Activated CD4-positive, alpha-beta T cell treated with anti-CD3 and anti-CD28 coated beads, Interleukin-2, amount 50 U/mL, for 16 hours (primary cell): ENCODE results near the gene ZNF141.
"Not testable (repeated sequence)": the region's sequence is repeated elsewhere in the genome, so short reads cannot be mapped to it uniquely, and the experiment has no call there.

ENCODE experiments used
- DNase-seq: peaks from one replicate; pipeline ENCODE4 v3.0.0-alpha.2; 2020

ZNF141 gene

GRCh38 chr4:337143-337931, at the start of gene ZNF141:
Gene ZNF141 (plus strand): TSS chr4:337814. CDS start chr4:337984, 170 bp downstream.
- peak; percentile 95 for DNase-seq

- DNase-seq = no peak
These were observed 48.7 kb upstream of the ZNF141 start for GRCh38 chr4:288891-289290.

DNA sequence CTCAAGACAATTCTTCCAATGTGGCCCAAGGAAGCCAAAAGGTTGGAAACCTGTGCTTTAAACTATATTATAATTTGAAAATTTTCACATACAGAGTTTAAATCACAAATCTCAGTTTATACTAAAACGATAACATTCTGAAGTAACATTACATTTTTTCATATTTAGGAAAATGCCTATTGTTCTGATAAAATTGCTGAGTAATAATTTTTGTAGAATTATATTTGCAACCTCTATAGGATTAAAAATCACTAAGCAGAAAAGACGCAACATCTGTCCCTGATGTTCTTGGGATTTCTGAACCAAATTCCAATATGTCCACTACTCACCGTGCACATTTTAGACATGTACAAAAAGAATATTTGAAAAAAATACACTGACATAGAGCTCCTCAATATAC, 42.9 kb upstream of the ZNF141 start:
- DNase-seq = no peak

- no peak for DNase-seq
These were observed 35.2 kb upstream of the ZNF141 start for GRCh38 chr4:302381-302780.

GRCh38 chr4:304516-304915, 33.1 kb upstream of the ZNF141 start:
- not testable (repeated sequence) for DNase-seq

GRCh38 chr4:304969-305680, 32.5 kb upstream of the ZNF141 start, which contains the start of gene ZNF732:
Gene ZNF732 (minus strand): TSS chr4:305474. CDS start chr4:305310, 164 bp downstream.
- DNase-seq = no peak

DNA sequence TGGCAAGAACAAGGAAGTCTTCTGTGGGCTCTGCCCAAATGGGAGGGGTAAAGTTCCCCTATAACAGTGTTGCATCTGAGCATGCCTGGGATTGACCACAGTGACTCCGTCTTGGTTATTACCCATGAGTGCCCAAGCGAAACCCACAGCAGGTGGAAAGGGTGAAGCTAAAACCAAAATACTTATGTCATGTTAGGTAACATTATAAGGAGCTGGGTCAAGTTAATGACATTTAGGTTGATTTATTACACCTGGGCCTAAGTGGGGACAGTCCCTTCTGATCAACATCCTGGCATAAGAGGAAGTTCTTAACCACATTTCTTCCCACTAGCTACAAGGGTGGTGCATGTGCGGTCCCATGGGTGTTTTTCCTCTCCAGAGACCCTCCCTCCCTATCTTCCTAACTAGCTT, 31.1 kb upstream of the ZNF141 start:
- DNase-seq = no peak

- no peak for DNase-seq
These were observed 27.8 kb upstream of the ZNF141 start for GRCh38 chr4:309807-310206.

- no peak for DNase-seq
These were observed 23.2 kb upstream of the ZNF141 start for GRCh38 chr4:314296-314903.

DNA sequence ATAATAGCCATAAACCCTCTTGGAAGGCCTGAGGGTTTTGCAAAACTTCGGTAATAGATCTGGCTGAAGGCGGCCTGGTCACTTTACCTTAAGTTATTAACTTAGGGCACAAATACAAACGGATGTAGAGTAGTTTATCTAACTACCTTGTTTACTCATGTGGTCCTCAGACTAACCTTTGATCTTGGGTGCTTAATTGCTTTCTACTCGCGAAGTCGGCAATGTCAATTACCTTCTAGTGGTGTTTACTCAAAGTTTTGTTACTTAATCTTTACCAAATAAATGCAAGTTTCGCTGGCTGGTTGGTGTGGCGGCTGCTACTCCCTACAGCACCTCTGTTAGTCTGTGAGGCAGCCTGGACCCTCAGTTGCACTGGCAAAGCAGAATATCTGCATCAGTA, 8.9 kb upstream of the ZNF141 start:
- DNase-seq = no peak

- DNase-seq = no peak
These were observed 2.1 kb upstream of the ZNF141 start for GRCh38 chr4:335515-335914.

DNA sequence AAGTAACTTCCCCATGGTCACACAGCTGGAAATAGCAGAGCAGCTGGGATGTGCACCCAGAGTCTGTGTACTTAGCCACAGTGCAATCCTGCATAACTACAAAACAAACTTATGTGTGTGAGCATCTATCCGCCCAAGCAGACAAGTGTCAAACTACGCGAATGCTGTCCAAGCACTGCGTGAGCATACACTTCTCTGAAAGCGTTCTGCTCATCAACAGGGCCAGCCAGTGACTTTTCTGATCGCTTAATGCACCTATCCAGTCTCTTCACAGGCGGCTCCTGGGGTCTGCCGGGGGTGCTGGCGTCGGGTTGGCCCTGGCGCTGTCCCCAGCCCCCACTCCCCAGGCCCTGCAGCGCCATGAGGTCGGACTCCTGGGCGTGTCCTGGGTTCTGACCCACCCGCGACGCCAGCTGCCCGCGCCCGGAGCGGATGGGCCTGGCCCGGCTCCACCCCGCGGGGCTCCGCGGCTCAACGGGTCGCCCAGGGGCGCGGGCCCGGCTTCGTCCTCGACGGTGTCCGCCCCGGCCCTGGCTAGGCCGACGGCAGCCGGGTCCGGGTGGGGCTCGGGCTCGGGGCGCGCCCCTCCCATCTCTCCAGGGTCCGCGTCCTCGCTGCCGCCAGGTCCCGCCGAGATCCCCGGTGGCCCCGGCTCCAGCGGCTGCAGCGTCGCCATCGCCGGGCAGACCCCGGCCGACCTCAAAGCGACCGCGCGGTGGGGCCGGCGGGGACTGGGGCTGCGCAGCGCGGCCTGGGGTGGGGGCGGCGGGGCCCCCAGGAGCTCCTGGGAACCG, 1.3 kb upstream of the ZNF141 start:
- DNase-seq = no peak

GRCh38 chr4:336893-337142, 796 bp upstream of the ZNF141 start:
- no peak for DNase-seq

DNA sequence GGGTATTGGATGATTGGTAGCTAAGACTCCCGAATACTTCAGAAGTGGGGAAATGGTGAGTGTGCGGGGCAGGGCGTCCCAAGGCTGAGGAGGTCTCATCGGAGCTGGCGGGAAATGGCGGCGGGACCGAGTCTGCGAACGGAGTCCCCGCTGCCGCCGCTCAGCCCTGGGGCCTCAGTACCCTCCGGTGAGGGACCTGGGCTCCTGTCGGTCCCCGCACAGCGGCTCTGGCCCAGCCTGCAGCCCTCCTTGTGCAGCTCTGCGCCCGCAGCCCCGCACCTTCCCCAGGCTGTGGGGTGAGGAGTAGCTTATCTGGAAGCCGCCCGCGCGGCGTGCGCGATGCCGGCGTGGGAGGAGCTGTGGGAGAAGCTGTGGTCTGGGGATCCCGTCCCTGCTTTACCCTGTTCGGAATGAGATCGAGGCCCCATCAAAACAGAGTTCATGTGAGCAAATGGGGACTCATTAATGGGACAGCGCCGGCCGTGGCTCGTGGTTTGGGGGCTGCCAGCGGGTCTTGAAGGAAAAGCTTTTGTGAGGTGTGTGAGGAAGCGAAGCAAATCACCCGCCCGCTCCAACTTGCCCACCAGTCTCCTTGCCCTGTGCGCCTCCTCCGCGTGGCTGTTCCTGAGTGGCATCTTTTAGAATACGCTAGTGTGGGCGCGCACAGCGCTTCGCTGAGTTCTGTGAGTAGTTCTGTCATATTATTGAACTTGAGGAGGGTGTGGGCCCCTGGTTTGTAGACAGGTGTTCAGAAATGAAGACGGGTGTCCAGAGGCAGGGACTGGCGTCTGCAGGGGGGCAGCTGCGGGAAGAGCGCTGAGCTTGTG, 531 bp downstream of the ZNF141 start:
- DNase-seq = peak; percentile 37

DNA sequence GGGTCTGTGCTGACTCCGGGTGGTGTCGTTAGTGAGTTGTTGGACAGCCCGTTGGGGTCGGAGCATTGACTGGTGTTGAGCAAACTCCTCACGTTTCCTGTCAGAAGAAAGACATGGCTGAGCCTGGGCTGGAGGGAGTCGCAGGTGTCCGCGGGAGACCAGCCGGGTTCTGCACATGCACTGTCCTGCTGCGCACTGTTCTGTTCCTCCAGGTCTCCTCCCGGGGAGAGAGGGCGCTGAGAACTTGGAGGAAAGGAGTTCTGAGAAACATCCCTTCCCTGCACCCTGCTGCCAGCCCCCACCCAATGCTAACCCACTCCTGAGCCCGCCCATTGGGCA, 1.1 kb downstream of the ZNF141 start:
- no peak for DNase-seq

- no peak for DNase-seq
These were observed 2.4 kb downstream of the ZNF141 start for GRCh38 chr4:340011-340410.

- DNase-seq = no peak
These were observed 35.6 kb downstream of the ZNF141 start for GRCh38 chr4:373062-373839.

DNA sequence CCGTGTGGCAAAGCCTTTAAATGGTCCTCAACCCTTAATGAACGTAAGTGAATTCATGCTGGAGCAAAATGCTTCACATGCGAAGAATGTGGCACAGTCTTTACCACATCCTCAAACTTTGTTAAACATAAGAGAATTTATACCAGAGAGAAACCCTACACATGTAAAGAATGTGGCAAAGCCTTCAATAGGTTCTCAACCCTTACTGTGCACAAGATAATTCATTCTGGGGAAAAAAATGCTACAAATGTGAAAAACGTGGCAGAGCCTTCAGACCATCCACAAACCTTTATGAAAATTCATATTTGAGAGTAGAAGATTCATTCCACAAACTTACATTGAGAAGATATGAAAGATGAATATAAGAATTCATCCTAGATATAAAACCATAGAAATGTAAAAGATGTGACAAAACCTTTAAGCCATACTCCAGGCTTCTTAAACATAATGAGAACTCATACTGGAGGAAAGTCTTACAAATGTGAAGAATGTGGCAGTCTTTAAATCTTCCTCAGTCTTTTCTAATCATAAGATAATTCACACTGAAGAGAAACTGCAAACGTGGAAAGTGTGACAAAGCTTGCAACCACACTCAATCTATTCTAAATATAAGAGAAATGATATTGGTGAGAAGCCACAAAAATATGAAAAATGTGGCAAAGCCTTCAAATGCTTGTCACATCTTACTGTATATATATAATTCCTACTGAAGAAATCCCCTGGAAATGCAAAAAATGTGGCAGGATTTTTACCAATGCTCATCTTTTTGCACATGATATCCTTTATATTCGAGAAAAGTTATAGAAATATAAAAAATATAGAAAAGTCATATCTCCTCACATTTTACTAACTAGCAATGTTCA, 36.9 kb downstream of the ZNF141 start:
- no peak for DNase-seq

GRCh38 chr4:384311-385010, 46.8 kb downstream of the ZNF141 start:
- no peak for DNase-seq
